ENCODE data around the gene GSE1.

- TF ChIP-seq CTCF (IDR thresholded peaks at IDR 0.05) (no peak), ZFX (IDR thresholded peaks at IDR 0.05; ENCODE audit: borderline replicate concordance) (no peak)
These were observed 76.8 kb downstream of the GSE1 start for GRCh38 chr16:85689950-85690320.
